Stomach smooth muscle (tissue), 2 donors: ENCODE data around the gene CNGB1.
"Not testable (repeated sequence)": the region's sequence is repeated elsewhere in the genome, so short reads cannot be mapped to it uniquely, and the experiment has no call there.

Experiments
- H3K27ac ChIP-seq: one replicate; pipeline ENCODE4 v1.7.0; 2013; ENCODE audit warnings: mild to moderate bottlenecking, low read length, inconsistent platforms
- H3K27me3 ChIP-seq, 2 donors: one replicate each; pipeline ENCODE4 v1.7.0; 2013; ENCODE audit warnings: low read length in 2 of 2; ENCODE audit not compliant: insufficient read depth in 2 of 2, control insufficient read depth in 1 of 2
- H3K36me3 ChIP-seq, 2 donors: one replicate each; pipeline ENCODE4 v1.7.0; 2013; ENCODE audit warnings: low read length in 2 of 2; ENCODE audit not compliant: control insufficient read depth in 2 of 2, insufficient read depth in 2 of 2
- H3K4me1 ChIP-seq: one replicate; pipeline ENCODE4 v1.7.0; 2013; ENCODE audit warnings: low read length; ENCODE audit not compliant: control insufficient read depth, insufficient read depth
- H3K4me3 ChIP-seq, 2 donors: one replicate each; pipeline ENCODE4 v1.7.0; 2013; ENCODE audit warnings: low read length in 2 of 2
- H3K9ac ChIP-seq, 2 donors: one replicate each; pipeline ENCODE4 v1.7.0; 2013; ENCODE audit warnings: low read length in 2 of 2, mild to moderate bottlenecking in 1 of 2
- H3K9me3 ChIP-seq, 2 donors: one replicate each; pipeline ENCODE4 v1.7.0; 2013; ENCODE audit warnings: low read length in 2 of 2; ENCODE audit not compliant: control insufficient read depth in 2 of 2
- donor health status: healthy.
- donor health status: Pancreatic carcinoma.

Gene CNGB1

GRCh38 chr16:57873218-57873617 lies 97.7 kb downstream of the CNGB1 start:
- H3K36me3 ChIP-seq: no peaks in the 10 kb centered on the region
- no peak overlapping the region for H3K4me3 ChIP-seq
- peaks cover 2 to 4% of the 10 kb centered on the region in 2 donors for H3K27me3 ChIP-seq
- no peaks in the 10 kb centered on the region for H3K4me1 ChIP-seq
- no peaks in the 10 kb centered on the region for H3K9me3 ChIP-seq
- no peak overlapping the region for H3K9ac ChIP-seq
- H3K27ac ChIP-seq: no peak overlapping the region

GRCh38 chr16:57872764-57873163 lies 98.2 kb downstream of the CNGB1 start:
- not testable (repeated sequence) for H3K9me3 ChIP-seq

GRCh38 chr16:57871456-57871855 lies 99.5 kb downstream of the CNGB1 start:
- Histone ChIP-seq H3K27ac (no peak overlapping the region), H3K4me1 (no peaks in the 10 kb centered on the region), H3K36me3 (no peaks in the 10 kb centered on the region), H3K9ac (no peak overlapping the region), H3K9me3 (no peaks in the 10 kb centered on the region), H3K4me3 (no peak overlapping the region), H3K27me3 (peaks cover 4% of the 10 kb centered on the region in 2 donors)

More at GRCh38 chr16:57872764-57873163, 98.2 kb downstream of the CNGB1 start:
- not testable (repeated sequence) for H3K4me1 ChIP-seq, H3K4me3 ChIP-seq, H3K9ac ChIP-seq, H3K27me3 ChIP-seq, H3K27ac ChIP-seq, H3K36me3 ChIP-seq

GRCh38 chr16:57870753-57871454 lies 100.0 kb downstream of the CNGB1 start:
- H3K36me3 ChIP-seq: no peaks in the 10 kb centered on the region
- H3K9me3 ChIP-seq: no peaks in the 10 kb centered on the region
- H3K27me3 ChIP-seq: peaks cover 4% of the 10 kb centered on the region in 2 donors
- H3K4me1 ChIP-seq: no peaks in the 10 kb centered on the region
- no peak overlapping the region for H3K9ac ChIP-seq
- H3K27ac ChIP-seq: no peak overlapping the region
- no peak overlapping the region for H3K4me3 ChIP-seq

GRCh38 chr16:57868913-57869520 lies 101.9 kb downstream of the CNGB1 start:
- Histone ChIP-seq H3K4me3 (no peak overlapping the region), H3K36me3 (no peaks in the 10 kb centered on the region), H3K9me3 (no peaks in the 10 kb centered on the region), H3K9ac (no peak overlapping the region), H3K27me3 (peaks cover 0 to 4% of the 10 kb centered on the region in 2 donors), H3K4me1 (no peaks in the 10 kb centered on the region), H3K27ac (no peak overlapping the region)

- peaks cover 0 to 4% of the 10 kb centered on the region in 2 donors for H3K27me3 ChIP-seq
- H3K27ac ChIP-seq: no peak overlapping the region
- no peaks in the 10 kb centered on the region for H3K4me1 ChIP-seq
- H3K36me3 ChIP-seq: no peaks in the 10 kb centered on the region
- H3K9ac ChIP-seq: no peak overlapping the region
- no peak overlapping the region for H3K4me3 ChIP-seq
- H3K9me3 ChIP-seq: no peaks in the 10 kb centered on the region
Measured at GRCh38 chr16:57867000-57867561, 103.8 kb downstream of the CNGB1 start.

GRCh38 chr16:57866529-57866918 lies 104.4 kb downstream of the CNGB1 start:
- Histone ChIP-seq H3K9ac (no peak overlapping the region), H3K27me3 (peaks cover 0 to 4% of the 10 kb centered on the region in 2 donors), H3K36me3 (no peaks in the 10 kb centered on the region), H3K4me1 (no peaks in the 10 kb centered on the region), H3K9me3 (no peaks in the 10 kb centered on the region), H3K4me3 (no peak overlapping the region), H3K27ac (no peak overlapping the region)

GRCh38 chr16:57865746-57866528 lies 105.0 kb downstream of the CNGB1 start:
- Histone ChIP-seq H3K4me1 (no peaks in the 10 kb centered on the region), H3K9me3 (no peaks in the 10 kb centered on the region), H3K27ac (no peak overlapping the region), H3K4me3 (no peak overlapping the region), H3K27me3 (peaks cover 0 to 6% of the 10 kb centered on the region in 2 donors), H3K36me3 (no peaks in the 10 kb centered on the region), H3K9ac (no peak overlapping the region)

- H3K9me3 ChIP-seq: no peaks in the 10 kb centered on the region
- no peak overlapping the region for H3K4me3 ChIP-seq
- H3K9ac ChIP-seq: no peak overlapping the region
- no peak overlapping the region for H3K27ac ChIP-seq
- no peaks in the 10 kb centered on the region for H3K4me1 ChIP-seq
- H3K36me3 ChIP-seq: no peaks in the 10 kb centered on the region
- H3K27me3 ChIP-seq: peaks cover 3 to 4% of the 10 kb centered on the region in 2 donors
Measured at GRCh38 chr16:57863434-57864160, 107.3 kb downstream of the CNGB1 start.

GRCh38 chr16:57862698-57863433 lies 108.1 kb downstream of the CNGB1 start:
- no peaks in the 10 kb centered on the region for H3K36me3 ChIP-seq
- no peak overlapping the region for H3K9ac ChIP-seq
- no peak overlapping the region for H3K4me3 ChIP-seq
- H3K4me1 ChIP-seq: no peaks in the 10 kb centered on the region
- H3K9me3 ChIP-seq: no peaks in the 10 kb centered on the region
- H3K27me3 ChIP-seq: peaks cover 3 to 4% of the 10 kb centered on the region in 2 donors
- H3K27ac ChIP-seq: no peak overlapping the region
